A549 treated with CpdA at 1 μM for 4 hours (cell line): Measurements from ENCODE around the gene CEACAM16. TPM values are rescaled to one million over a fixed set of nuclear protein-coding genes. Genes with fewer than 3 reads are reported as not detected.

Experiments
- total RNA-seq: library from RNA; stranded (reverse); fragments of 200-300 nt; extraction: Qiagen RNA extraction; gene quantifications from 5 replicates; pipeline ENCODE4 v1.2.3, GENCODE V29; 2022; ENCODE audit warnings: low read depth

The CEACAM16 gene, protein sequence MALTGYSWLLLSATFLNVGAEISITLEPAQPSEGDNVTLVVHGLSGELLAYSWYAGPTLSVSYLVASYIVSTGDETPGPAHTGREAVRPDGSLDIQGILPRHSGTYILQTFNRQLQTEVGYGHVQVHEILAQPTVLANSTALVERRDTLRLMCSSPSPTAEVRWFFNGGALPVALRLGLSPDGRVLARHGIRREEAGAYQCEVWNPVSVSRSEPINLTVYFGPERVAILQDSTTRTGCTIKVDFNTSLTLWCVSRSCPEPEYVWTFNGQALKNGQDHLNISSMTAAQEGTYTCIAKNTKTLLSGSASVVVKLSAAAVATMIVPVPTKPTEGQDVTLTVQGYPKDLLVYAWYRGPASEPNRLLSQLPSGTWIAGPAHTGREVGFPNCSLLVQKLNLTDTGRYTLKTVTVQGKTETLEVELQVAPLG
- 0.08 to 0.23 TPM (median 0.11 TPM) in 3 of 5 replicates, not detected in the others for total RNA-seq

DNA sequence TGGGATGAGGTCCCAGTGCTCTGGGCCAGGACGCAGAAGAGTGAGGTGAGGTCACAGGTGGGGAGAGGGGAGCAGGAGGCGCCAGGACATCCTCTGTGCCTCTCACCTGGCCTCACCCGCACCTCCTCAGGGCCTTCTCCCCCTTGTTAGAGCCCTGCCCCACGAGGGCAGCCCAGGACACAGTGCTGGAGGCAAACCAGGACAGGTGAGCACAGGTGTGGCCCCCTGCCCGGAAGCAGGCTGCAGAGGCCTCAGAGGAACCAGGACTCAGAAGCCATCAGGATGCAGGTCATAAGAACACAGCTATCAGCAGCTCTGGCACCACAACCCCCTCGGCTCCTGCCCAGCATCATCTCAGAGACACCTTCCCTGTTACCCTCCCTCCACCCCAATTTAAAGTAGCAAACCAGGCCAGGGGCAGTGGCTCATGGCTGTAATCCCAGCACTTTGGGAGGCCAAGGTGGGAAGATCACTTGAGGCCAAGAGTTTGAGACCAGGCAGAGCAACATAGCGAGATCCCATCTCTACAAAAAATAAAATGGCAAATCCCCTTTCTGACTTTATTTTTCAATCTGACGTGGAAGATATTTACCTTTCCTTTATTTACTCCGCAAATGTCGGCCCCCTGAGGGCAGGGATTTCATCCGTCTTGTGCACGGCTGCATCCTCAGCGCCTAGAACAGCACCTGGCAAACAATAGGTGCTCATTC, at the start of gene CEACAM16:
CEACAM16 (plus strand) TSS at position 660 of the 710 bp plus-strand sequence. CDS start 2,306 bp downstream, outside the sequence.

DNA sequence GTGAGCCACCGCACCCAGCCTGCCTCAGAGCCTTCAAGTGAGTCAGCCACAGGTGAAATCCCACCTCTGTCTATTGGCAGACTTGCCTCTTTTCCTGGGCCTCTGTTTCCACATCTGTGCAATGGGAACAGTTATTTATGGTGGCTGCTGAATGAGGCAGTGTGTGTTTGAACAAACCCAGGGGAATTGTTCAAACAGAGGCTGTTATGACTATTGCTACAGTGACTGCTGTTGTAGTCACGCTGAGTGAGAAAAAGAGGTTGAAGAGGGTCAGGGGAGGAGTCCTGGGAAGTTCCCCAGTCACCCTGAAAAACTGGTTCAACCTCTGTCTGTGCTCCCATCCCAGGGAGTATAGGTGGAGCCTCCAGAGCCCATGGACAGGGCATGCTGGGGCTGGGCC, 27.6 kb upstream of the CEACAM16 start, which contains the start of gene CEACAM19:
CEACAM19 (plus strand) TSS at position 83 of the 400 bp plus-strand sequence. CDS start 450 bp downstream, outside the sequence.

DNA sequence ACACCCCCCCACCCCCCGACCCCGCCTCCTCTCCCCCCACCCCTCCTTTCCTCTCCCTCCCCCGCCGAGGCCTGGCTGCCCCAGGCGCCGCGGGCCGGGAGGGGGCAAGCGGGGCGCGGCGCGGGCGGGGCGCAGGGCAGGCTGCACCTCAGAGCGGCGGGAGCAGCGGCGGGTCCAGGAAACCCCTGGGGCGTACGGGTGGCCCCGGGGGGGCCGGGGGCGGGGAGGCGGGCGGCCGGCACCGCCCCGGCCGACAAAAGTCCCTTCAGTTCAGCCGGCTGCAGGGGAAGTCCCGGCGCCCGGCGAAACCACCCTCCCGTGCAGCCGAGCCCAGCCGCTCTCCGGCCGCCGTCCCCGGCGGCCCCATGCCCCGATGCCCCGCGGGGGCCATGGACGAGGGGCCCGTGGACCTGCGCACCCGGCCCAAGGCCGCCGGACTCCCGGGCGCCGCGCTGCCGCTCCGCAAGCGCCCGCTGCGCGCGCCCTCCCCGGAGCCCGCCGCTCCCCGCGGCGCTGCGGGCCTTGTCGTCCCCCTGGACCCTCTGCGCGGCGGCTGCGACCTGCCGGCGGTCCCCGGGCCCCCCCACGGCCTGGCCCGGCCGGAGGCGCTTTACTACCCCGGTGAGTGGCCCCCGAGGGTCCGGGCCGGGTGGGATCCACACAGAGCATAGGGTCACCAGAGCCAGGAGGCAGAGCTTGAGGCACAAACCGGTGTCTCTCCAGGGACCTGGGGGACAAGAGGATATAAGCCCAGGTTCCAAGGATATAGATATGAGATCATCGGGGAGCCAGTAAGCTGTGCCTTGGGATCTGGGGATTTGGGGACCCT, 49.7 kb downstream of the CEACAM16 start, which contains the start of gene BCL3:
BCL3 (plus strand) TSS at position 283 of the 829 bp plus-strand sequence; CDS start at position 366, 83 bp downstream.

Other genes starting within 250 kb of the CEACAM16 start
- gene ZNF180, start 198.6 kb upstream of the CEACAM16 start, total RNA-seq, result 7.7 to 10.4 TPM (median 8.6 TPM) in 5 replicates
- gene CEACAM20, start 169.5 kb upstream of the CEACAM16 start, total RNA-seq, result 0.08 TPM in 1 of 5 replicates, not detected in the others
- gene IGSF23, start 85.6 kb upstream of the CEACAM16 start, total RNA-seq, result 0.31 to 0.59 TPM (median 0.38 TPM) in 5 replicates
- 103 to 119 TPM (median 115 TPM) in 5 replicates for gene PVR, start 55.2 kb upstream of the CEACAM16 start, total RNA-seq
- 8.2 to 12.9 TPM (median 9.6 TPM) in 5 replicates for gene CEACAM19, start 27.7 kb upstream of the CEACAM16 start, total RNA-seq
- 61.9 to 130 TPM (median 107 TPM) in 5 replicates for gene BCL3, start 49.6 kb downstream of the CEACAM16 start, total RNA-seq
- not detected in 5 replicates for gene CBLC, start 78.7 kb downstream of the CEACAM16 start, total RNA-seq
- 62.9 to 86.9 TPM (median 77.5 TPM) in 5 replicates for gene BCAM, start 110.0 kb downstream of the CEACAM16 start, total RNA-seq
- 71.2 to 91.2 TPM (median 84.6 TPM) in 5 replicates for gene NECTIN2, start 147.1 kb downstream of the CEACAM16 start, total RNA-seq
- 183 to 271 TPM (median 260 TPM) in 5 replicates for gene TOMM40, start 192.1 kb downstream of the CEACAM16 start, total RNA-seq
- 11.0 to 19.4 TPM (median 15.3 TPM) in 5 replicates for gene APOE, start 206.6 kb downstream of the CEACAM16 start, total RNA-seq
- 110 to 130 TPM (median 116 TPM) in 5 replicates for gene APOC1, start 215.5 kb downstream of the CEACAM16 start, total RNA-seq
- not detected in 5 replicates for gene APOC4, start 243.1 kb downstream of the CEACAM16 start, total RNA-seq
- not detected in 5 replicates for gene APOC2, start 246.9 kb downstream of the CEACAM16 start, total RNA-seq